DMS153 treated with DMSO at 0.1 percent for 48 hours (cell line): ENCODE measurements around the gene EI24.

Experiments
- DNase-seq: peaks from one replicate; lab custom pipeline; 2025; ENCODE audit not compliant: unreplicated experiment; lab: John Stamatoyannopoulos, UW

The EI24 gene

GRCh38 chr11:125578783-125579182, 9.5 kb downstream of the EI24 start:
- no peak for DNase-seq

GRCh38 chr11:125579811-125580210, 10.5 kb downstream of the EI24 start:
- no peak for DNase-seq

- DNase-seq = no peak
Observed at GRCh38 chr11:125583496-125583895, 14.2 kb downstream of the EI24 start.

- no peak for DNase-seq
Observed at GRCh38 chr11:125585487-125585886, 16.2 kb downstream of the EI24 start.

- DNase-seq = no peak
Observed at GRCh38 chr11:125586623-125587022, 17.3 kb downstream of the EI24 start.

- DNase-seq = no peak
Observed at GRCh38 chr11:125587480-125587879, 18.2 kb downstream of the EI24 start.

- DNase-seq = no peak
Observed at GRCh38 chr11:125588505-125588904, 19.2 kb downstream of the EI24 start.

GRCh38 chr11:125591649-125592304, 22.5 kb downstream of the EI24 start:
- no peak for DNase-seq

GRCh38 chr11:125592305-125593113, 23.2 kb downstream of the EI24 start, which contains the start of gene STT3A:
STT3A (plus strand) TSS chr11:125592852; CDS start chr11:125595916, 3,064 bp downstream.
- peak; percentile 99 for DNase-seq

- no peak for DNase-seq
Observed at GRCh38 chr11:125593114-125593820, 24.0 kb downstream of the EI24 start.

GRCh38 chr11:125594958-125595357, 25.7 kb downstream of the EI24 start:
- DNase-seq = no peak

- DNase-seq = no peak
Observed at GRCh38 chr11:125600663-125601062, 31.4 kb downstream of the EI24 start.

- DNase-seq = no peak
Observed at GRCh38 chr11:125603207-125603606, 33.9 kb downstream of the EI24 start.

GRCh38 chr11:125605417-125605816, 36.1 kb downstream of the EI24 start:
- DNase-seq = no peak

- no peak for DNase-seq
Observed at GRCh38 chr11:125609545-125609944, 40.3 kb downstream of the EI24 start.

GRCh38 chr11:125618383-125618782, 49.1 kb downstream of the EI24 start:
- DNase-seq = no peak

- no peak for DNase-seq
Observed at GRCh38 chr11:125621995-125622394, 52.7 kb downstream of the EI24 start.

- no peak for DNase-seq
Observed at GRCh38 chr11:125623064-125623463, 53.8 kb downstream of the EI24 start.

- DNase-seq = no peak
Observed at GRCh38 chr11:125624756-125625213, 55.5 kb downstream of the EI24 start, which contains the start of gene CHEK1. CHEK1 (plus strand) TSS chr11:125625163; CDS start chr11:125626769, 1,606 bp downstream.

GRCh38 chr11:125625225-125625629, 56.0 kb downstream of the EI24 start:
- DNase-seq = no peak

GRCh38 chr11:125625630-125626287, 56.5 kb downstream of the EI24 start:
- peak; percentile 84 for DNase-seq
